Transverse colon (tissue), 3 donors: ENCODE data around the gene PCP4.

Experiments
- CTCF ChIP-seq, 5 experiments: fragments of 200-600 bp in 3 of 5; fragments of 450-650 bp in 2 of 5; sonication (generic) in 3 of 5; IDR thresholded peaks; 1 replicate in 2 of 5; 2 replicates in 3 of 5; pipeline ENCODE4 v1.5.1; 2016 to 2017; ENCODE audit warnings: antibody characterized with exemption in 5 of 5, inconsistent platforms in 3 of 5, mild to moderate bottlenecking in 2 of 5, moderate library complexity in 1 of 5
- POLR2A ChIP-seq: fragments of 450-650 bp; IDR thresholded peaks from one replicate; pipeline ENCODE4 v1.6.1; 2016; ENCODE audit warnings: antibody characterized with exemption, mild to moderate bottlenecking, moderate library complexity

- TF ChIP-seq CTCF (IDR thresholded peaks at IDR 0.05) (no peak), POLR2A (no peak)
Observed at GRCh38 chr21:39932335-39932734, 65.1 kb downstream of the PCP4 start.
